ENCODE measurements around the gene RMND5B.

The RMND5B gene

DNA sequence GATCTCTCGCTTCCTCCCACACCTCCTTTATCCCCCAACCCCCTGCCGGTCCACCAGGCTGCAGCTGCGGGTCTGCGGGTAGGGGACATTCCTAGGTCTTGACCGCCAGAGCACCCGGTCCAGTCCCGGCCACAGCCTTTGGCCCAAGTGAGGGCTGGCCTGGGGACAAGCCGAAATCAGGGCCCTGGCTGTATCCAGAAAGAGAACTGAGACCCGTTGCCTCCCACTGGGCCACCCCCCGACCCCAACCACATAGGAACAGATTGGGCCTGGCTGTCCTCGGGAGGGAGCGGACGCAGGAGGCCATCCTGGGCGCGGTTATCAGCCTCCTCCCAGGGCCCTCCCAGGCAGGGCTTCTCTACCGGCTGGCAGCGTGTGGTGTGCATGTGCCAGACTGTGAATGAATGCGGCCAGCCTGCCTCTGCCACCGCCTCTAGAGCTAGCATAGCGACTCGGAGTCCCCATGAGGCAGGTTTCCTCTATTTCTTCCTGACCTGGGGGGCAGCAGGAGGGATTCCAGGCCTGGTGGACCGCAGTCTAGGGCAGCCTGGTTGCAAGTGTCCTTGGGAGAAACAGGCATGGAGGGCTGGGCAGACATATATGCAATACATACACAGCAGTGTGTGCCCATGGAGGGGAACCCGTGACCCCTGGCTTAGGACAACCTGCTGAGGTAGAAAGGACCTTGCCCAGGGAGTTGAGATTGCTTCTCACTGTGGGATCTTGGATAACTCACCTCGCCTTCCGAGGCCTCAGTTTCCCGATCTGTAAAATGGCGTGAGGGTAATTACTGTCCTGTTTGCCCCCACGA lies 16.3 kb upstream of the RMND5B start:
- H3K36me3 ChIP-seq (ENCODE audit: control insufficient read depth, insufficient read depth, low read length, severe bottlenecking) = no peaks in the 10 kb centered on the region
- H3K9me3 ChIP-seq (ENCODE audit: control insufficient read depth, low read length) = no peaks in the 10 kb centered on the region
- H3K9ac ChIP-seq (ENCODE audit: low read length) = no peak overlapping the region
- no peak for DNase-seq (ENCODE audit: low read depth)
- H3K4me1 ChIP-seq (ENCODE audit: control insufficient read depth, insufficient read depth, low read length) = peaks cover 12% of the 10 kb centered on the region
- H3K4me3 ChIP-seq (ENCODE audit: low read length) = no peak overlapping the region
- peaks cover 36% of the 10 kb centered on the region for H3K27me3 ChIP-seq (replicated peaks; ENCODE audit: control insufficient read depth, insufficient read depth, low read length)

DNA sequence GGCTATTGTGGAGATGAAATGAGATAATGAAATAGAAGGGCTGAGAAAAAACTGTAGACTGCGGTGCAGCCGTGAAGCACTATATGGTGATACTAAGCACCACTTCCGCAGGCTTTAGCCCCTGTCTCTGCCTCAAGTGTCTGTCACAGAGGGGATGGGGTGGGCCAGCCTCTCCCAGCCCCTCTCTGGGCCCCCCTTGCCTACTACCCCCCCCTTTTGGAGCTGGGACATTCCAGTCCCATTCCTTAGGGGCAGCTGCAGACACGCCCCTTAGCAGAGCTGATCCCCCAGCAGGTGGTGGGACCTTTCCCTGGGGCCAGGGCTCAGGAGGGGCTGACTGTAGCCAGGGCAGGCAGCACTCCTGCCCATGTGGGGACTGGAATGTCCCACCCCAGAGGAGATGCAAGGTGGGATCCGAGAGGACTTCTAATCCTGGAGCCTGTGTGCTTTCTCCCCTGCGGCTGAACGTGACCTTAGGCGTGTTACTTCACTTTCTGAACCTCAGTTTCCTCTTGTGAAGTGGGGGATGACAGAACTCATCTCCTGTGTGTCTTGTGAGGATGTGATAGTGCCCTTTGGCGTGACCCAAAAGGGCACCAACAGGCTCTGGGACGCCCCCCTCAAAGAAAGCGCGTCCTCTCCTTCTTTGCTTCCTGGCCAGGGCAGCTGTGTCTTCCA lies 15.5 kb upstream of the RMND5B start:
- no peaks in the 10 kb centered on the region for H3K36me3 ChIP-seq (ENCODE audit: control insufficient read depth, insufficient read depth, low read length, severe bottlenecking)
- peaks cover 36% of the 10 kb centered on the region for H3K27me3 ChIP-seq (replicated peaks; ENCODE audit: control insufficient read depth, insufficient read depth, low read length)
- no peaks in the 10 kb centered on the region for H3K9me3 ChIP-seq (ENCODE audit: control insufficient read depth, low read length)
- peaks cover 12% of the 10 kb centered on the region for H3K4me1 ChIP-seq (ENCODE audit: control insufficient read depth, insufficient read depth, low read length)
- DNase-seq (ENCODE audit: low read depth) = no peak
- H3K4me3 ChIP-seq (ENCODE audit: low read length) = no peak overlapping the region
- no peak overlapping the region for H3K9ac ChIP-seq (ENCODE audit: low read length)

DNA sequence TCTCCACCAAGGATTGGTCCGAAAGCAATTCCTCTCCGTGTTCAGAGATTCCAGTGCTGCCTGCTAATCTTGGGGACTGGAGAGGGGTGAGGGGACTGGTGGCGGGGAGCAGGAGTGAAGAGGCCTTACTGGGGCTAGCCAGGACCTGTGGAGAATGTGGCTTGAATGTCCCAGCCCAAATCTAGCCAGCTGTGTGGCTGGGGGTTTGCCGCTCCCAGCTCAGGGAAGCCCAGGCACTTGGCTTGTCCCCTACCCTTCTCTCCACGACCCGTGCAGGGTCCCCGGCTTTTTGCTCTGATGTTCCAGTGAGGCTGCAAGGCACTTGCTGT lies 15.0 kb upstream of the RMND5B start:
- Histone ChIP-seq H3K9ac (ENCODE audit: low read length) (no peak overlapping the region), H3K36me3 (ENCODE audit: control insufficient read depth, insufficient read depth, low read length, severe bottlenecking) (no peaks in the 10 kb centered on the region), H3K4me1 (ENCODE audit: control insufficient read depth, insufficient read depth, low read length) (peaks cover 12% of the 10 kb centered on the region), H3K9me3 (ENCODE audit: control insufficient read depth, low read length) (no peaks in the 10 kb centered on the region), H3K4me3 (ENCODE audit: low read length) (no peak overlapping the region), H3K27me3 (replicated peaks; ENCODE audit: control insufficient read depth, insufficient read depth, low read length) (peaks cover 41% of the 10 kb centered on the region)
- no peak for DNase-seq (ENCODE audit: low read depth)

DNA sequence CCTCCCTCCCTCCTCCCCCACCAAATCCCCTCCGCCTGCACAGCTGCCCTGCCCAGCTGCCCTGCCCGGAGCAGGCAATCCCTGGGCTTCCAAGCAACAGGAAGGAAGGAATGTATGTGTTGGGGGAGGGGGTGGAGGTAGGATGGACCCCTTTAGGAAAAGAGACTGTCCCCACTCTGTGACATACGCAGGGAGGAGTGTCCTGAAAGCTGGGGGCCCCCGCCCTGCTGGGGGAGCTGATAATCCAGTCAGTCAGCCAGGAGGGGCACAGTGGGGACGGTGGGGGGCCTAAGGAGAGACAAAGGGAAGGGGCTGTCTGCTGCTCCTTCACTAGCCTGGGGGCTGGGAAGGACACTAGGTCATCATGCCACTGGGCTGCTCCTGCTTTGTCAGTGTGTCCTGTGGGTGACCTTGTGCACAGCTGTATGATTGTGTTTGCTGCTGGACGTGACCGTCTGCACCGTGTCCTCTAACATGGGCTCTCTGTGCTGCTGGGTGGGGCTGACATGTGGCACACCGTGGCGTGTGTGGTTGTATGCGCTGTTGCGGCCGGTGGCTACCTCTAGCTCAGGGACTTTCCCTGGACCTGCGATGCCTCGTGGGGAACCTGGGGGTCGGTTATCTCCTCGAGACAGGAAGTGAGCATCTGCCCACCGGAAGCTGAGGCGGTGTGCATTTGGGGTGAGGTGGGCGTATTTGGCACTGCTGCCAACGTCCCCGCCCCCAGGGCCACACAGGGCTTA lies 14.5 kb upstream of the RMND5B start:
- Histone ChIP-seq H3K27me3 (replicated peaks; ENCODE audit: control insufficient read depth, insufficient read depth, low read length) (peaks cover 46% of the 10 kb centered on the region), H3K4me1 (ENCODE audit: control insufficient read depth, insufficient read depth, low read length) (peaks cover 17% of the 10 kb centered on the region), H3K9ac (ENCODE audit: low read length) (no peak overlapping the region), H3K9me3 (ENCODE audit: control insufficient read depth, low read length) (no peaks in the 10 kb centered on the region), H3K4me3 (ENCODE audit: low read length) (no peak overlapping the region), H3K36me3 (ENCODE audit: control insufficient read depth, insufficient read depth, low read length, severe bottlenecking) (no peaks in the 10 kb centered on the region)
- no peak for DNase-seq (ENCODE audit: low read depth)

GRCh38 chr5:178117923-178118701 lies 12.7 kb upstream of the RMND5B start:
- Histone ChIP-seq H3K9me3 (ENCODE audit: control insufficient read depth, low read length) (no peaks in the 10 kb centered on the region), H3K36me3 (ENCODE audit: control insufficient read depth, insufficient read depth, low read length, severe bottlenecking) (no peaks in the 10 kb centered on the region)

DNA sequence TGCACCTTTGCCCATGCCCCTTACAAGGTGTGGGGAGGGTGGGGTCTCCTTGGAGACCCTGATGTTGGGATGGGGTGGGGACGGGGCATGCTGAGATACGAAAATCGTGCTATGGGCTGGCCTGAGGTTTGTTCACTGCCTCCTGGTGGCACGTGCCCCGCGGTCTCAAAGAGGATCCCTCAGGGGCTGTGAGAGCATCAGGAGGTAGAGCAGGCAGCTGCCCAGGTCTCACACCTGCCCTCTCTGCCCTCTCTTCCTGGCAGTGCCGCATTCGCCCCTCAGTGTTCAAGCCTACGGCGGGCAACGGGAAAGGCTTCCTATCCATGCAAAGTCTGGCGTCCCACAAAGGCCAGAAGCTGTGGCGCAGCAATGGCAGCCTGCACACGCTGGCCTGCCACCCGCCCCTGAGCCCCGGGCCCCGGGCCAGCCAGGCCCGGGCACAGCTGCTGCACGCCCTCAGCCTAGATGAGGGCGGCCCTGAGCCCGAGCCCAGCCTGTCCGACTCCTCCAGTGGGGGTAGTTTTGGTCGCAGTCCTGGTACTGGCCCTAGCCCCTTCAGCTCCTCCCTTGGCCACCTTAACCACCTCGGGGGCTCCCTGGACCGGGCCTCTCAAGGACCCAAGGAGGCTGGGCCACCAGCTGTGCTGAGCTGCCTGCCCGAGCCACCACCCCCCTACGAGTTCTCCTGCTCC lies 10.8 kb upstream of the RMND5B start:
- Histone ChIP-seq H3K36me3 (ENCODE audit: control insufficient read depth, insufficient read depth, low read length, severe bottlenecking) (no peaks in the 10 kb centered on the region), H3K27me3 (replicated peaks; ENCODE audit: control insufficient read depth, insufficient read depth, low read length) (peaks cover 46% of the 10 kb centered on the region), H3K4me1 (ENCODE audit: control insufficient read depth, insufficient read depth, low read length) (peaks cover 14% of the 10 kb centered on the region), H3K4me3 (ENCODE audit: low read length) (no peak overlapping the region), H3K9ac (ENCODE audit: low read length) (no peak overlapping the region), H3K9me3 (ENCODE audit: control insufficient read depth, low read length) (no peaks in the 10 kb centered on the region)
- DNase-seq (ENCODE audit: low read depth) = no peak

More at GRCh38 chr5:178117923-178118701, 12.7 kb upstream of the RMND5B start:
- H3K4me3 ChIP-seq (ENCODE audit: low read length) = no peak overlapping the region
- no peak for DNase-seq (ENCODE audit: low read depth)
- peaks cover 15% of the 10 kb centered on the region for H3K4me1 ChIP-seq (ENCODE audit: control insufficient read depth, insufficient read depth, low read length)
- peaks cover 55% of the 10 kb centered on the region for H3K27me3 ChIP-seq (replicated peaks; ENCODE audit: control insufficient read depth, insufficient read depth, low read length)
- H3K9ac ChIP-seq (ENCODE audit: low read length) = no peak overlapping the region

DNA sequence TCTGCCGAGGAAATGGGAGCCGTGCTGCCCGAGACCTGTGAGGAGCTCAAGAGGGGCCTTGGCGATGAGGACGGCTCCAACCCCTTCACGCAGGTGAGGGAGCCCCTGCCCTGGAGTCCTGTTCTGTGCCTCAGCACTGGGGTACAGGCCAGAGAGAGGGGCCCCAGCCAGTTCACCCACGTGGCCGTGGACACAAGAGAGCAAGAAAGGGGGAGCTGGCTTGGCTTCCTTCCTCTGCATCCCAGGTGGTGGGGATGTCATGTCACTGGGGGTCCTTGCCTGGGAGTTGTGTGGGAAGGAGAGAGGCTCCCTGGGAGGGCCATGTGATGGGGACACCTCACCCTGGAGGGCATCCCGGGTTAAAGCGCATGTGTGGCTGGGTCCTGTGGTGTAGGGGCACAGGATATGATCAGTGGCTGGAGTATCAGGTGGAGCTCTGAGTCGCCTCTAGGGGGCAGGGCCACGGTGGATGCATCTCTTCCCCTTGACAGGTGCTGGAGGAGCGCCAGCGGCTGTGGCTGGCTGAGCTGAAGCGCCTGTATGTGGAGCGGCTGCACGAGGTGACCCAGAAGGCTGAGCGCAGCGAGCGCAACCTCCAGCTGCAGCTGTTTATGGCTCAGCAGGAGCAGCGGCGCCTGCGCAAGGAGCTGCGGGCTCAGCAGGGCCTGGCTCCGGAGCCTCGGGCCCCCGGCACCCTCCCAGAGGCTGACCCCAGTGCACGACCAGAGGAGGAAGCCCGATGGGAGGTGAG lies 10.0 kb upstream of the RMND5B start:
- DNase-seq (ENCODE audit: low read depth) = no peak
- no peaks in the 10 kb centered on the region for H3K36me3 ChIP-seq (ENCODE audit: control insufficient read depth, insufficient read depth, low read length, severe bottlenecking)
- H3K4me3 ChIP-seq (ENCODE audit: low read length) = peak overlapping the region; percentile 39
- H3K9me3 ChIP-seq (ENCODE audit: control insufficient read depth, low read length) = no peaks in the 10 kb centered on the region
- no peak overlapping the region for H3K9ac ChIP-seq (ENCODE audit: low read length)
- H3K27me3 ChIP-seq (replicated peaks; ENCODE audit: control insufficient read depth, insufficient read depth, low read length) = peaks cover 40% of the 10 kb centered on the region
- H3K4me1 ChIP-seq (ENCODE audit: control insufficient read depth, insufficient read depth, low read length) = peaks cover 14% of the 10 kb centered on the region

DNA sequence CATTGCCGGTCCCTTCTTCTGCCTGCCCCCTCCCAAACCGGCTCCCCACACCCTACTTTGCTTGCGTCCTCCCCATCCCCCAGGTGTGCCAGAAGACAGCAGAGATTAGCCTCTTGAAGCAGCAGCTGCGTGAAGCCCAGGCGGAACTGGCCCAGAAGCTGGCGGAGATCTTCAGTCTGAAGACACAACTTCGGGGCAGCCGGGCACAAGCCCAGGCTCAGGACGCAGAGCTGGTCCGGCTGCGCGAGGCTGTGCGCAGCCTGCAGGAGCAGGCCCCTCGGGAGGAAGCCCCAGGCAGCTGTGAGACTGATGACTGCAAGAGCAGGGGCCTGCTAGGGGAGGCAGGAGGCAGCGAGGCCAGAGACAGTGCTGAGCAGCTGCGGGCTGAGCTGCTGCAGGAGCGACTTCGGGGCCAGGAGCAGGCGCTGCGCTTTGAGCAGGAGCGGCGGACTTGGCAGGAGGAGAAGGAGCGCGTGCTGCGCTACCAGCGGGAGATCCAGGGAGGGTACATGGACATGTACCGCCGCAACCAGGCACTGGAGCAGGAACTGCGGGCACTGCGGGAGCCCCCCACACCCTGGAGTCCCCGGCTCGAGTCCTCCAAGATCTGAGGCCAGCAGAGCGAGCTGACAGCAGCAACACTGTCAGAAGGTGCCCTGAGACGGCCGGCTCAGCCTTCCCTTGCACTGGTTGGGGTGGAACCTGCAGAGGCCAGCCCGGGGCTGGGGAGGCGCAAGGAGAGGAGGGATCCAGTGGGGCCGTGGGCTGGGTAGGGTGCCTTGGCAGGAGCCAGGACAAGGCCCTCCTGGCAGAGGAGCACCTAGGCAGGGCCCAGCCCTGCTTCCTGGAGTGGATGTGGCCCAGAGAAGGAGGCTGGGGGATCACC lies 9.2 kb upstream of the RMND5B start:
- Histone ChIP-seq H3K4me3 (ENCODE audit: low read length) (peak overlapping the region; percentile 39), H3K4me1 (ENCODE audit: control insufficient read depth, insufficient read depth, low read length) (peaks cover 11% of the 10 kb centered on the region), H3K27me3 (replicated peaks; ENCODE audit: control insufficient read depth, insufficient read depth, low read length) (peaks cover 34% of the 10 kb centered on the region), H3K36me3 (ENCODE audit: control insufficient read depth, insufficient read depth, low read length, severe bottlenecking) (no peaks in the 10 kb centered on the region), H3K9ac (ENCODE audit: low read length) (no peak overlapping the region), H3K9me3 (ENCODE audit: control insufficient read depth, low read length) (no peaks in the 10 kb centered on the region)
- DNase-seq (ENCODE audit: low read depth) = no peak

- H3K9ac ChIP-seq (ENCODE audit: low read length) = no peak overlapping the region
Observed at GRCh38 chr5:178122346-178122745, 8.5 kb upstream of the RMND5B start.

More at GRCh38 chr5:178122346-178122745, 8.5 kb upstream of the RMND5B start:
- H3K4me3 ChIP-seq (ENCODE audit: low read length) = no peak overlapping the region
- H3K36me3 ChIP-seq (ENCODE audit: control insufficient read depth, insufficient read depth, low read length, severe bottlenecking) = no peaks in the 10 kb centered on the region
- DNase-seq (ENCODE audit: low read depth) = no peak
- peaks cover 11% of the 10 kb centered on the region for H3K4me1 ChIP-seq (ENCODE audit: control insufficient read depth, insufficient read depth, low read length)
- peaks cover 27% of the 10 kb centered on the region for H3K27me3 ChIP-seq (replicated peaks; ENCODE audit: control insufficient read depth, insufficient read depth, low read length)
- H3K9me3 ChIP-seq (ENCODE audit: control insufficient read depth, low read length) = no peaks in the 10 kb centered on the region

All from adipocyte (in vitro differentiated cells).